Cardiac muscle cell (in vitro differentiated cells and primary cell): ENCODE measurements around the gene ATP6V0A1. TPM values are rescaled to one million over a fixed set of nuclear protein-coding genes. Genes with fewer than 3 reads are reported as not detected.
"Not testable (repeated sequence)": the region's sequence is repeated elsewhere in the genome, so short reads cannot be mapped to it uniquely, and the experiment has no call there.

Experiments used
- DNase-seq, 2 donors: peaks; one replicate each; pipeline versions ENCODE4 v3.0.0 to v3.0.0-alpha.2; 2010 to 2017; ENCODE audit warnings: low read depth in 1 of 2, low spot score in 1 of 2
- H3K27ac ChIP-seq: fragments of 200-600 bp; sonication (generic); 2 replicates; pipeline ENCODE4 v1.5.1; 2016
- H3K27me3 ChIP-seq: fragments of 200-600 bp; sonication (generic); 2 replicates; pipeline ENCODE4 v1.6.0; 2016; ENCODE audit warnings: control low read depth
- H3K36me3 ChIP-seq: fragments of 200-600 bp; sonication (generic); 2 replicates; pipeline ENCODE4 v1.5.1; 2016; ENCODE audit warnings: control low read depth
- H3K4me1 ChIP-seq: fragments of 200-600 bp; sonication (generic); 2 replicates; pipeline ENCODE4 v1.8.1; 2017; ENCODE audit warnings: low read depth, mild to moderate bottlenecking, mixed run types
- H3K4me3 ChIP-seq: fragments of 200-600 bp; sonication (generic); 2 replicates; pipeline ENCODE4 v1.5.1; 2016; ENCODE audit warnings: mild to moderate bottlenecking
- H3K9me3 ChIP-seq: fragments of 200-600 bp; sonication (generic); 2 replicates; pipeline ENCODE4 v1.5.1; 2017; ENCODE audit warnings: low read depth, mild to moderate bottlenecking, control low read depth
- polyA plus RNA-seq: library from polyadenylated mRNA; unstranded; fragments of >200 nt; fragmentation: Nextera tagmentation; extraction: Ambion mirVana; gene quantifications from 2 replicates; pipeline ENCODE4 v1.2.1, GENCODE V29; 2016
- total RNA-seq: library from RNA; depleted of rRNA; stranded (reverse); fragments of >200 nt; gene quantifications from 2 replicates; pipeline ENCODE4 v1.2.3, GENCODE V29; 2016
- TF ChIP-seq, protein P1 (sequence below): IDR thresholded peaks from 2 replicates; pipeline ENCODE4 v1.5.1; 2012; ENCODE audit warnings: low read depth, mild to moderate bottlenecking, low read length

ATP6V0A1 gene
- total and polyA plus RNA-seq, 2 experiments from 2014 or later: 44.6 to 50.8 TPM

DNA sequence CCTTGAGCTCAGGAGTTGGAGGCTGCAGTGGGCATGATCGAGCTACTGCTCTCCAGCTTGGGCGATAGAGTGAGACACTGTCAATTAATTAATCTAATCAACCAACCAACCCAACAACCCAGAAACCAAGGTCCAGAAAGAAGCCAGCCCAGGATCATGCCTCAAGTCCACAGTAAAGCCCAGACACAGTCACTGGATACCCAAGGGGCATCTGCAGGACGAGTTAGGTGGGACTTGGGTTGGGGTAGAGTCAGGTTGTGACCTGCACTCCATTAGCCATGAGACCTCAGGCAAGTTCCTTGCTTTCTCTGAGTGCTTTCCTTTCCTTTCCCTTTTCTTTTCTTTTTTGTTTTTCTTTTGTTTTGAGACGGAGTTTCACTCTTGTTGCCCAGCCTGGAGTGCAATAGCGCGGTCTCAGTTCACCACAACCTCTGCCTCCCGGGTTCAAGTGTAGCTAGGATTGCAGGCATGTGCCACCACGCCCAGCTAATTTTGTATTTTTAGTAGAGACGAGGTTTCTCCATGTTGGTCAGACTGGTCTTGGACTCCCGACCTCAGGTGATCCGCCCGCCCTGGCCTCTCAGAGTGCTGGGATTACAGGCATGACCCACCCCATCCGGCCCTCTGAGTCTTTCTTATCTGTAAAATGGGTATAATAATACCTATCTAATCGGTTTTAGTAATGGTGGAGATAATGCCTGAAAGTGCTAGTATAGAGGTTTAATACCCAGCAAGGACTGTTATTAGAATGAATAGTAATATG is 90.5 kb downstream of the ATP6V0A1 start:
- peak overlapping the region; percentile 25 for H3K4me3 ChIP-seq
- DNase-seq: no peak
- TF ChIP-seq, protein P1, sequence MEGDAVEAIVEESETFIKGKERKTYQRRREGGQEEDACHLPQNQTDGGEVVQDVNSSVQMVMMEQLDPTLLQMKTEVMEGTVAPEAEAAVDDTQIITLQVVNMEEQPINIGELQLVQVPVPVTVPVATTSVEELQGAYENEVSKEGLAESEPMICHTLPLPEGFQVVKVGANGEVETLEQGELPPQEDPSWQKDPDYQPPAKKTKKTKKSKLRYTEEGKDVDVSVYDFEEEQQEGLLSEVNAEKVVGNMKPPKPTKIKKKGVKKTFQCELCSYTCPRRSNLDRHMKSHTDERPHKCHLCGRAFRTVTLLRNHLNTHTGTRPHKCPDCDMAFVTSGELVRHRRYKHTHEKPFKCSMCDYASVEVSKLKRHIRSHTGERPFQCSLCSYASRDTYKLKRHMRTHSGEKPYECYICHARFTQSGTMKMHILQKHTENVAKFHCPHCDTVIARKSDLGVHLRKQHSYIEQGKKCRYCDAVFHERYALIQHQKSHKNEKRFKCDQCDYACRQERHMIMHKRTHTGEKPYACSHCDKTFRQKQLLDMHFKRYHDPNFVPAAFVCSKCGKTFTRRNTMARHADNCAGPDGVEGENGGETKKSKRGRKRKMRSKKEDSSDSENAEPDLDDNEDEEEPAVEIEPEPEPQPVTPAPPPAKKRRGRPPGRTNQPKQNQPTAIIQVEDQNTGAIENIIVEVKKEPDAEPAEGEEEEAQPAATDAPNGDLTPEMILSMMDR: no peak

GRCh38 chr17:42552736-42553135 is 94.1 kb downstream of the ATP6V0A1 start, which contains the start of gene HSD17B1:
Gene HSD17B1 (plus strand): TSS chr17:42552923. CDS start chr17:42552934, 11 bp downstream.
- not testable (repeated sequence) for H3K4me3 ChIP-seq, DNase-seq, H3K4me1 ChIP-seq, H3K9me3 ChIP-seq, H3K36me3 ChIP-seq, H3K27ac ChIP-seq, H3K27me3 ChIP-seq

More for the DNA sequence above, 90.5 kb downstream of the ATP6V0A1 start:
- H3K36me3 ChIP-seq: no peaks in the 10 kb centered on the region
- H3K9me3 ChIP-seq: no peaks in the 10 kb centered on the region
- H3K27ac ChIP-seq: no peak overlapping the region
- no peaks in the 10 kb centered on the region for H3K4me1 ChIP-seq
- no peaks in the 10 kb centered on the region for H3K27me3 ChIP-seq

DNA sequence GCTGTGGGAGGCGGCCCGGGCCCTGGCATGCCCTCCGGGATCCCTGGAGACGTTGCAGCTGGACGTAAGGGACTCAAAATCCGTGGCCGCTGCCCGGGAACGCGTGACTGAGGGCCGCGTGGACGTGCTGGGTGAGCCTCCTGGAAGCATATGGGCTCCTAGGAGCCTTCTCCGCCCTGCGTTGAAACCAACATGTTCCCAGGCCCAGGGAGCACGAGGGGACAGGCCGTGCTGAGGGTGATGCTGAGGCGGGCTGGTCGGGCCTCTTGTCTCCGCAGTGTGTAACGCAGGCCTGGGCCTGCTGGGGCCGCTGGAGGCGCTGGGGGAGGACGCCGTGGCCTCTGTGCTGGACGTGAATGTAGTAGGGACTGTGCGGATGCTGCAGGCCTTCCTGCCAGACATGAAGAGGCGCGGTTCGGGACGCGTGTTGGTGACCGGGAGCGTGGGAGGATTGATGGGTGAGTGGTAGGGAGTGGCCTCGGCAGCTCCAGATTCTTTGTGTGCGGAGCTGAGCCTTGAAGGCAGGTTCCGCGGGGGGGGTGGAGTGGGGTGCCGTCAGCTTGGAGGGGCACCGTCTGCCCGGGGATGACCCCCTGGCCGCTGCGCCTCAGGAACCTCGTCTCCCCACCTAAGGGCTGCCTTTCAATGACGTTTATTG is 94.6 kb downstream of the ATP6V0A1 start:
- DNase-seq: peak in 1 of 2 donors; percentile 62
- no peaks in the 10 kb centered on the region for H3K9me3 ChIP-seq
- H3K36me3 ChIP-seq: no peaks in the 10 kb centered on the region
- H3K27me3 ChIP-seq: no peaks in the 10 kb centered on the region
- TF ChIP-seq, protein P1: peak; percentile 36
- H3K4me1 ChIP-seq: peaks cover 5% of the 10 kb centered on the region
- no peak overlapping the region for H3K27ac ChIP-seq
- H3K4me3 ChIP-seq: no peak overlapping the region

DNA sequence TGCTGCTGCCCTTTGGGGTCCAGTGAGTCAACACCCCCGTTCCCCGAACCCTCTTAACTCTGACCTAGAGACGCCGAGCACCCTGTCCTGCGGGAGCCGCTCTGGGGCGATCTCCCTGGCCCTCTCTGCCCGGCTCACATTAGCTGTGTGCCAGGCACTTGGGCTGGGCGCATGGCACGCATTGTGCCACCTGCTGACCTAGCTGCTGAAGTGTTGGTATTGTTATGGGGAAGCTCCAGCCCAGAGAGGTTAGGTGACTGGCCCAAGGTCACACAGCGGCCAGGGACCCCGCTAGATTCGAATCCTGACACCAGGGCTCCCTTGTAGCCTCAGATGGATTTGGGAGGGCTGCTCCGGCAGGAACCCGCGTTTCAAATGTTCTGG is 95.2 kb downstream of the ATP6V0A1 start:
- Histone ChIP-seq H3K27ac (peak overlapping the region; percentile 95), H3K4me1 (peaks cover 5% of the 10 kb centered on the region), H3K27me3 (no peaks in the 10 kb centered on the region), H3K36me3 (no peaks in the 10 kb centered on the region), H3K9me3 (no peaks in the 10 kb centered on the region), H3K4me3 (peak overlapping the region; percentile 77)
- no peak for DNase-seq
- TF ChIP-seq, protein P1: no peak

DNA sequence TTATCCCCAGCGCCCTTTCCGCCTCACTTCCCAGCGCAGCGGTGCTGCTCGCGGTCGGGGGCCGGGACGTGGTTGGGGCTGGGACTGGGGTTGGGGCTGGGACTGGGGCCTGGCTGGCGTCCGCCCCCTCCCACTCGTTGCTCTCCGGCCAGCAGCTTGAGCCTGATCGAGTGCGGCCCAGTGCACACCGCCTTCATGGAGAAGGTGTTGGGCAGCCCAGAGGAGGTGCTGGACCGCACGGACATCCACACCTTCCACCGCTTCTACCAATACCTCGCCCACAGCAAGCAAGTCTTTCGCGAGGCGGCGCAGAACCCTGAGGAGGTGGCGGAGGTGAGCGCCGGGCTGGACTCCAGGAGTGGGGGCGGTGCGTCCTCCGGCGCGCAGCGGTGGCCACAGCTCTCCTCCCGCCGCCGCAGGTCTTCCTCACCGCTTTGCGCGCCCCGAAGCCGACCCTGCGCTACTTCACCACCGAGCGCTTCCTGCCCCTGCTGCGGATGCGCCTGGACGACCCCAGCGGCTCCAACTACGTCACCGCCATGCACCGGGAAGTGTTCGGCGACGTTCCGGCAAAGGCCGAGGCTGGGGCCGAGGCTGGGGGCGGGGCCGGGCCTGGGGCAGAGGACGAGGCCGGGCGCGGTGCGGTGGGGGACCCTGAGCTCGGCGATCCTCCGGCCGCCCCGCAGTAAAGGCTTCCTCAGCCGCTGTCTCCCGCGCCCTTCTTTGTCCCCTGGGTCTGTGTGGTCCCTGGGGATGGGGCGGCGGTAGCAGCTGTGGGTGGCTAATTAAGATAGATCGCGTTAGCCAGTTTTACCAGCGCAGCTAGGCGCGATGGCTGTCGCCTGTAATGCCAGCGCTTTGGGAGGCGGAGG is 95.8 kb downstream of the ATP6V0A1 start:
- H3K36me3 ChIP-seq: no peaks in the 10 kb centered on the region
- H3K9me3 ChIP-seq: no peaks in the 10 kb centered on the region
- TF ChIP-seq, protein P1: no peak
- no peaks in the 10 kb centered on the region for H3K27me3 ChIP-seq
- peak overlapping the region; percentile 77 for H3K4me3 ChIP-seq
- H3K4me1 ChIP-seq: peaks cover 5% of the 10 kb centered on the region
- DNase-seq: peak; percentile 85 to 95
- peak overlapping the region; percentile 95 for H3K27ac ChIP-seq
